HG02571 (cell line): ENCODE data around the gene PALLD.
"Not testable (repeated sequence)": the region's sequence is repeated elsewhere in the genome, so short reads cannot be mapped to it uniquely, and the experiment has no call there.

Source experiments
- ATAC-seq: cut with Tn5 transposase; IDR thresholded peaks from one replicate; pipeline ENCODE4 v1.9.1; 2021; ENCODE audit warnings: mild to moderate bottlenecking, moderate library complexity; ENCODE audit not compliant: unreplicated experiment

Gene PALLD

DNA sequence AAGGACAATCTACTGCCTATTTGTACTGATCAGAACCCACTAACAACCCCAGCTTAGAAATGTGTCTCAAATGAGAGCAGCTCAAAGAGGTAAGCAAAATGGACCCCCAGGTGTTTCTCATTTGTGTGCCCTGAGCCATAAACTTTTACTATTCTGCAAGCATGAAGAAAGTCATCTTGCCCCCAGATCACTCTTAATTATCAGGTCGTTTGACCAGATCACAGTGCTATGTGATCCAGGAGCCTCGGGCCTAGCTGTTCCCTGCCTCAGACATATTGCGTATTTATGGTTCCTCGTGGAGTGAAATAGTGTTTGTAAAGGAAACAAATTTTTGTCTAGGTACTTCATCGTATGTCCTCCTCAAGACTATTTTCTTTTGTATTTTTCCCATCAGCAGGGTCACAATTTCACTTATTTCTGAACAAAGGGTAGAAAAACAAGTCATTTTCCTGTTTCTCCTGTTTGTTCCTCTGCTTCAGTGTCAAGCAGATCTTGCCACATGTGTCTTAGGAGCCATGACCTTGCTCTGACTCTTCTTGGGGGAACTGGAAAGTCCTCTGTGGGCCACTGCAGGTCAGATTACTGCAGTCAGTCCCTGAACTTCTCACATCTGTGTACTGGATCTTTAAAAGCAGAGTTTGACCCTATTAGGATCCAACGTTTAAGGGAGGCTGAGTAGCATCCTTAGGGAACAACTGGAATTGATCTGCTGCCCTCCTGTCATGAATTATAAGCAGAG lies 194.9 kb downstream of the PALLD start:
- ATAC-seq = no peak

DNA sequence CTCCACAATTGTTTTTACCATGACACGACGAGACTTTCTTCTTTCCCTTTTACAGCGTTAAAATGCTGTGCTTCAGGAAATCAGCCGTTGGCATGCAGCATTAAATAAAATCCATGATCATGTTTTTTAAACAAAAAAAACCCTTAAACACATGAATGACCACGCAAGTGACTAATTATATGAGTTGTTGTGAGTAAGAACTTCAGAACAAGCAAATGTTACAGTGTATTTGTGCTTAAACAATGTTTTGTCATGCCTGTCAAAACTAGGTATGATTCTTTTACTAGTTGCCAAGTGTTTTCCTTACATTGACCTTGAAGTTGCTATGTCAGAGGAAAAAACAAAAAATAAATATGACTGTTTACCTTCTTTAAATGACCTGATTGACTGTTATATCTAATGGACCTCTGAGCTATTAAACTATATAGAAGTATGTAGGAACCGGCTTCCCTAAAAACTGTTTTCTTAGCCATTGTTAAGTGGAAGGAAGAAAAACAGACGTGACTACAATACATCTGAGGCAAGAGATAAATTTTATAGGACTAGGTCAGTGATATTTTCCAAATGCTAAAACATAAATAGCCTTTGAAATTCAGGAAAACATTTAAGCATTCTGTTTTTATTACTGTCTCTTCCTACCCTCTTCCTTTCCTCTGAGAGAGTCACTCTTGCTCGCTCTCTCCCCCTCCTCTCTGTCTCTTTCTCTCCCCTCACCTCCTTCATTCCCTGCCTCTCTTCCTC lies 197.1 kb downstream of the PALLD start:
- no peak for ATAC-seq

DNA sequence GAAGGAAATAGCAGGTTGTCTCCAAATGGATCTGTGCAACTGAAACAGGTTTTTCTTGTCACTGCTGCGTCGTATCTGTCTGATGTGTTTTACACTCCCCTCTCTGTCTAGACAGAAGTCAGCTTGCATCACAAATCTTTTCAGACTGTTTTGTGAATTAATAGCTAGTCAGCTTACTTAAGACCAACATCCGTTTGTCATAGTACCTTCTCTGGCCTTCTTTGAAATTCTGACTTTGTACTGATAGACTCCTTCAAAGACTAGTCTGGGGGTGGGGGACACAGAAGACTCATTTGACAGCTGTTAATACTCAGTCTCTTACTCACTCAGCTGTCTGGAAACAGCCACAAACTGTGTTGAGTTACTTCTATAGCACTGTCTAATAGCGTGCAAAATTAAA lies 197.8 kb downstream of the PALLD start:
- no peak for ATAC-seq

DNA sequence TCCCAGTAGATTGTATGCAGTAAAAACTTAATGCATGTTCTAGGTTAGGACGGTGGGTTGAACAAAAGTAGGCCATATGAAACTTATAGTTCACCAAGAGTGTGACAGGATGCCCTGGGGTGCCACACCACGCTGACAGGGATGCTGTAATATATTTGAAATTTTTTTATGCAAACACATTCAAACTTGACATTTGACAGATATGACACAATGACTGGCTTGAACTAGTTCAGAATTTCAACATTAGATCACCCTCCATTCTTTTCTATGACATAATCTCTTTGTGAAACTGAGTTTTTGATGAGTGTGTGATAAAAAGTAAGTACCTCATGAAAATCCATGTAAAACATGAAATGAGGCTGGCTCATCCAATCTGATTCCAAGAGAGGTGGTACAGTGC lies 198.4 kb downstream of the PALLD start:
- ATAC-seq = no peak

DNA sequence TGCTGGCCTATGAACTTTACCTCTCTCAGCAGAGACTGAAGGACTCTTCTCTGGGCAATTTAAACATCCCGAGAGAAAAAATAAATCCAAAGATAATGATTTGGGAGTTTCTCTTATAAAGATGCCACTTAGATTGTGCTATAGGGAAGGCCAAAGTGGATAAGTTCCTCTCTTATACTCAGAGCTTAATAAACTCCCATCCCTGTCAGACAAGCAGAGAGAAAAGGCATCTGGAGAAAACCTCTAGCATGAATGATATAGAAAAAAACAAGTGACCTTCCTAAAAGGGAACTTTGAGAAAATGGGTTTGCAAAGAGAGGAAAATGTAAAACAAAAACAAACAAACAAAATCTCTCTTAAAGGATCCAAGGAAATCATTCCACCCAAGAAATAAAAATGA lies 199.4 kb downstream of the PALLD start:
- no peak for ATAC-seq

DNA sequence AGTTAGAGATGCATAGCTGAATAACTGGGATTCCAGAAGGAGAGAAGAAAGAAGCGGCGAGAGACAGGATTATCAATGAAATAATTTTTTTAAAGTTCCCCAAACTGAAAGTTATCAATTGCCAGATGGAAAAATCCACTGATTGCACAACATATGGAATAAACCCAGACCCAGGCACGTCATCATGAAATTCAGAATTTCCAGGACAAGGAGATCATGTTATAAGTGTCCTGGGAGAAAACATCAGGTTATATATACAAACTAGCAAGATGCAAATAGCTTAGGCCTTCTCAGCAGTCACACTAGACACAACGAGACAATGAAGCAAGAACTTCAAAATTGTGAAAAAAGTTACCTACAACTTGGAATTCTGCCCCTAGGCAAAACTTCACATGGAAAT lies 200.0 kb downstream of the PALLD start:
- ATAC-seq = no peak

DNA sequence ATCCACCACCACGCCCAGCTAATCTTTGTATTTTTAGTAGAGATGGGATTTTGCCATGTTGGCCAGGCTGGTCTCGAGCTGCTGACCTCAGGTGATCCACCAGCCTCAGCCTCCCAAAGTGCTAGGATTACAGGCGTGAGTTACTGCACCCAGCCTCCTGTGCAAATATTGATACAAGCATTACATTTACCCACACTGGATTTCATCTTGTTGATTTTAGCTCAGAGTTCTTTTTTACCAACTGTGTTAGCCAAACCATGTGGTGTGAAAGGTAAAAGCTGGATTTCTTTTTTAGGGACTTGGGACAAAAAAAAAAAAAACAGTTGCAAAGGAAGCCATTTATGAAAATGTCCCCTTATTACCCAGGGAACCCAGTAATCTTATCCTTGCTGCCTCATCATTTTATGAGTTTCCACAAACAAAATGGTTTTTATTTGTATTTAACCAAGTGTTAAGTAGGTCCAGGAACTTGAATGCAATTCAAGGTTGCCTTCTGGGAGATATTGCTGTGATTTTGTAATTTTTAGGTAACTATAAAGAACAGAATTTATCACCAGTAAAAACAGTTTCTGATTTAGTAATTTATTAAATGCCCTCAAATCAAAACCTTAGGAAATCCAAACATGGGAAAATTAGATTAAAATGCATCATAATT lies 202.5 kb downstream of the PALLD start:
- no peak for ATAC-seq

DNA sequence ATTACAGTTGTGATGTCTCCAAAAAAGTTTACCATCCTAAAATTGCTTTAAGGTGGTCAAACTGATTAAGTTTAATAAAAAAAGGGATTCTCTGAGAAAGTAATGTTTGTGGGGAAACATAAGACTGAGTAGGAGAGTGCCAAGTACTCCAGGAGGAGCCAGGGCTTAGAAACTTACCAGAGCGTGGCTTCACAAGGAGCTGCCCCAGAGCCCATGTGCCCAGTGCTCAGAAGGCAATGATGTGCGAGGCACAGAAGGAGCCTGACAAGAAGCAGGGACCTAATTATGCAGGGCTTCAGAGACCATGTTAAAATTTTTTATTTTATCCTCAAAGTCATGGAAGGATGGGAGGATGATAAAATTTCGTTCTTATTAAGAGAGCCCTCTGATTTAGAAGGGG lies 204.2 kb downstream of the PALLD start:
- ATAC-seq = no peak

DNA sequence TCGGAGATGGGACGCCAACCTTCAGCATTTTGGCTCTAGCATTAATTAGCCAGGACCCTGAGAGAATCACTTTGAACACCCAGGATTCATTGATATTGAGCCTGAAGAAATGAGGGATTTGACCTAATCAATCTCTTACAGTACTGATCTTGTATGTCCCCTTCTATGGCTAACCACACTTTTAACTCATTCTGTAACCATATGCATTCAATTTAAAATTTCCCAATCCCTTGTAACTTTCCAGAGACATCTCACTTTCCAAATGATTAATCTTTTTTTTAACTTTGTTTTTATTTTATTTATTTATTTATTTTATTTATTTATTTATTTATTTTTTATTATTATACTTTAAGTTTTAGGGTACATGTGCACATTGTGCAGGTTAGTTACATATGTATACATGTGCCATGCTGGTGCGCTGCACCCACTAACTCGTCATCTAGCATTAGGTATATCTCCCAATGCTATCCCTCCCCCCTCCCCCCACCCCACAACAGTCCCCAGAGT lies 205.8 kb downstream of the PALLD start:
- ATAC-seq = not testable (repeated sequence)

DNA sequence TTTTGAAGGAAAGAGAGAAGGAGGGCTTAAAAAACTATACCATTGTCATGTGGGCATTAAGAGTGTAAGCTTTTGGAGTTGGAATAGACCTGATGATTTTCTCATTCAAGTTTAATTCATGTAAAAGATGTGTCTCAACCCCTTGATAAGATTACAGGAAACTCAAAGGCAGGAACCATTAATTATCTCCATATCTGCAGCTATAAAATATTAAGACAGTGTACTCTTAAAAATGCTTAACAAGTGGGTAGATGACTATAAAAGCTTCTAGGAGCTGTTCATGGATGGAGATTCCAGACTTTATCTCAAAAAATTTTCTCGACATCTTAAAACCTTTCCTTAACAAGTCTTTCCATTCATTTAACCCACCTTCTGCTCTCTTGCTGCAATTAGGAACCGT lies 208.3 kb downstream of the PALLD start:
- ATAC-seq = no peak

DNA sequence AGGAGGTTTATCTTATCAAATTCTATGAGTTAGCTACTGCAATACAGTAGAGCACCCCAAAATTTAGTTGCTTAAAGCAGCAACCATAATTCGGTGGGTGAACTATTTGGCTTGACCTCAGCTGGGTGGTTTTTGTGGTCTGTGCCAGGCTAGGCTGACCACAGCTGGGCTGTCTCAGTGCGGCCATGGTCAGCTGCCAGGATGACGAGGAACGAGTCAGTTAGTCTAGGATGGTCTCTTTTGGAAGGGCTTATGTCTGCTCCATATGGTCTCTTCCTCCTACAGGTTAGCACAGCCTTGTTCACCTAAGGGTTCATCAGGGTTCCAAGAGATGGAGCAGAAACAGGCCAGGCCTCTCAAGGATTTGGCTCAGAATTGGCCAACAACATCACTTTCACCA lies 210.4 kb downstream of the PALLD start:
- no peak for ATAC-seq

DNA sequence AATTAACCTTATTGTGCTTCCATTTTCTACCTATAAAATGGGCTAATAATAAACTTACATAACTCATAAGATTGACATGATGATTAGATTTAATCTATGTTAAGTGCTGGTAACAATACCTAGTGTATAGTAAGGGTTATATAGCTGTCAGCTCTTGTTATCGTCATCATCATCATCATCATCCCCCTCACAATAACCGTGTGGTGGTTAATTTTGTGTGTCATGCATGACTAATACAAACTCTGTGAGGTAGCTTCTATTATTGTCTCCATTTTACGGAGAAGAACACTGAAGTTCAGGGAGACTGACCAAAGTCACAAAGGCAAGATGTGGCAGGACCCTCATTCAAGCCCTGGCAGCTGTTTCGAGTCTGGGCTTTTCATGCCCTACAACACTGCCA lies 211.3 kb downstream of the PALLD start:
- no peak for ATAC-seq

DNA sequence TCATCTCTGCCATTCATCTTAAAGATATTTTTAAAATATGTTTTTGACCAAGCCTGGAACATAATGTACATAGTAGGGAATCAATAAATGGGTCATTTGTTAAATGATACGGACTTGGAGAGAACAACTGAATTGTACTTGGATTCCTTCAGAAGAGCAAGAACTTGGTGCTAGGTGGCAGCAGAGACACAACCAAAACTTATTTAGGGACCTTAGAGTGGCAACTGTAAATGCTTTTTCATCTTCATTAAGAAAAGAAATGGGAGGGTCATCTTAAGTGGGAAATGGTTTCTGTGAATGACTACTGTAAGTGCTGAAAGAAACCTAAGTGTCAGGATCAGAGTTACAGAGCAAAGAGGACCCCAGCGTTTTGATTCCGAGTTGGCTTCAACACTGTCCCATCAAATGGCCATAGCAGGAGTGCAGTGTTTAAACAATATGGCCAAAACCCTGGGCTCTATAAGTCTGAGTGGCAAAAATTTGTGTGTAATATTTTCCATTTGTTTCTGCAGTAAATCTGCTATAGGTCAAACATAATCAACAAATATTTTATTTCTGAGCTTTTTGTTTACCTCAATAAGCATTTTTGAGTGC lies 213.6 kb downstream of the PALLD start:
- ATAC-seq = no peak

DNA sequence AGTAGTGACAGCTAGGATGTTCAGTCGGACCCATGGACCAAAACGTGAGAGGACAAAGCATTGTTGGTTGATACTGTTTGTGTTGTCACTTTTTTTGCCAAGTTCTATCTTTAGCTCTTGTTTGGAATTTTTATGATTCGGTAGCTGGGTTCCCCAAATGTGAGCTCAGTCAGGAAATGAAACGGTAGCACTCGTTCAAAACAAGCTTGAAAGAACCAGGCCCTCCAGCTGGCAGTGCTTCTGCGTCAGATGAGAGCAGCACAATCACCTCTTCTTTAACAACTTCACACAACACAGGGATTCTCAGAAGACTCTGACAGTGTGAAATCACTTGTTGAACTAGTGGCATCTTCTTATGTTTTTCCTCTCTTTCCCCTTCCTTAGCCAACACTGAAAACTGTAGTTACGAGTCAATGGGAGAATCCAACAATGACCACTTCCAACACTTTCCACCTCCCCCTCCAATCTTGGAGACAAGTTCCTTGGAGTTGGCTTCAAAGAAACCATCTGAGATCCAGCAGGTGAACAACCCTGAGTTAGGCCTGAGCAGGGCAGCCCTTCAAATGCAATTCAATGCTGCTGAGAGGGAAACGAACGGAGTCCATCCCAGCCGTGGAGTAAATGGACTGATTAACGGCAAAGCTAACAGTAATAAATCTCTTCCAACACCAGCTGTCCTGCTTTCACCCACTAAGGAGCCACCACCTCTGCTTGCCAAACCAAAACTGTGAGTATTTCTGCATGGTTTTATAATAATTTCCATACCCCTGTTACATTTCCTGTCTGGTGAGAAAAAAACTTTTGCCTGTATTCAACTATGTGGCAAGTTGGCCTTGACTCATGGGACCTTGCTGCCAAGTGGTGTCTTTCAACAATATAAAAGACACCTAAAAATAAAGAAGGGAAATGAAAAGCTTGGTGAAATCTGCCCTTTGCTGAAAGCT lies 214.6 kb downstream of the PALLD start:
- no peak for ATAC-seq

DNA sequence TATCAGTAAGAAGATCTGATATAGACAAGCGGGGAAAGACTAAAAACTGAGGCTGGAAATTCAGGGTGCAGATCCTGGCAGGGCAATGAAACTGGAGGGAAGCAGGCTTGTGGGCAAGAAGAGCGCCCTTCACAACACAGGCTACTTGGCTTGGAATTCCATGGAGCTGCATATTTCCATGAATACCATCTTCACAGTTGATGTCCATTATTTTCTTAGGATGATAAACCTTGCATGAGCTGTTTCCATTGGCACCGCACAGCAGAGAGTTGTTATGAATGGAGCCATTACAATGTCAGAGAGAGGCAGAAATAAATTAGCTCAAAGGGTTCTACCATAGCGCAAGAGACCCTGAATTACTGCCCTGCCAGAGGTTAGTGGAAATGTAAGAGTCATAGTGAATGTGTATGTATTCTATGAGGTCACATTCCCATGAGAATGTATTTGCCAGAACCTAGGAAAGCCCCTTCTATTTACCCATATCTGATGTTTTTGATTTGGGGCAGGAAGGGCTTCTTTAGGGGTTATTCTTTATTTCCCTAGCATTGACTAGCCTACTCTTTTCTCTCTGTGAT lies 215.6 kb downstream of the PALLD start:
- no peak for ATAC-seq

DNA sequence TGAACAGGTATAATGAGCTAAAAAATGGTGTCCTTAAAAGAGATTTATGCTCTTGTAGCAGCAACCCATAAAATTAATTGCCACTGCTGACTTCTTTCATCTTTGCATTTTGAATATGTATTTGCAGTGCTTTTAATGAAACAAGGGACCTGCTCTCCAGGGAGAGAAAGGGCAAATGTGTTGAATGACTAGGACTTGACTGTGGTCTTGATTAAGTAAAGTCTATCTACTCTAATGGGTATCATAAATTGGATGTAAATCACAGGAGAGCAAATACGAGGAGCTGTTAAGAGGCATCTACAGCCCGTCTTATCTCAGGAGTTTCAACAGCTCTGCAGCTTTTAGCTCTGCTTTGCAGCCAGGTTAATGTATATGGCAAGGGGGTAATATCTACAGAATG lies 216.4 kb downstream of the PALLD start:
- no peak for ATAC-seq

DNA sequence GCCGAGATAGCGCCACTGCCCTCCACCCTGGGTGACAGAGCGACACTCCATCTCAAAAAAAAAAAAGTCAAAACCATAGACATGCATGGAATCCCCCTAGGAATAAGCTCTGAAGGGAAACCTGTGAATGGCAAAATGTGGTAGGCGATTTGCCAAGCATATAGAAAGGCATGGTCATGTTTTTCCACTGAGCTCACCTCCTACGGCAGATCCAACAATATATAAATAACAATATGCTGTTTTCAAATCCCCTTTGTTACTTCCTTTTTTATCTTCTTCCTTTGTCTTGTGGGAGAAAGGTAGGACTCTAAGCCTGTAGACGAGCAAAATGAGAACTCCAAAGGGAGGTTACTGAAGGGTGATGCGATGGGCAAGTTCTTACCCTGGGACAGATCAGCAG lies 219.0 kb downstream of the PALLD start:
- no peak for ATAC-seq

DNA sequence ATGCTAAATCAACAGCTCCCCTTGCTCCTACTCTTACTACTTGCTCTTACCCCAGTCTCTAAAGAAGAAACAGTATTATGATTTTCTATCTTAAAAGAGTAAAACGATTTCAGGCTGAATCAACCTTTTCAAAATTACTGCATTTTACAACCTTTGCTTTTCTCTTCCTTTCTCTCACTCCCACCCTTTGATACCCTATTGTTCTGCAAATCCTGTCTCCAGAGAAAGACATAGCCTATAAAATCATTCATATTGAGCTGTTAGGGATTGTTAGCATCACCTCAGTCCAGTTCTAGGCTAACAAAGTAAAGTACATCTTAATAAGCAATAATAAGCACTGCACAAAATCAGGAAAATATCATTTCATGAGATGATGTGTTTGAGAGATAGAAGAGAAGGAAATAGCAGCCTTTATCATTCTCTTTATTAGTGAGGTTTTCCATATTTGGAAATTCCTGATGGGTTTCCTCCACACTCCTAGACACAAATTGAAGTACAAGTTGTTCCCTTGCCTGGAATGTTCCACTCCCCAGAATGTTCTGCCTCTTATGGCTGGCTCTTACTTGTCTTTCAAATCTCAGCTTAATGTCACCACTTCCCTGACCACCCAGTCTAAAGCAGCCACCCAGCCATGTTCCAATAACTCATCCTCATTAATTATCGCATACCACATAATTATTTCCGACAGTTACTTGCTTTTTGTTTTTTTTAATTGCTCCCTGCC lies 219.7 kb downstream of the PALLD start:
- no peak for ATAC-seq

DNA sequence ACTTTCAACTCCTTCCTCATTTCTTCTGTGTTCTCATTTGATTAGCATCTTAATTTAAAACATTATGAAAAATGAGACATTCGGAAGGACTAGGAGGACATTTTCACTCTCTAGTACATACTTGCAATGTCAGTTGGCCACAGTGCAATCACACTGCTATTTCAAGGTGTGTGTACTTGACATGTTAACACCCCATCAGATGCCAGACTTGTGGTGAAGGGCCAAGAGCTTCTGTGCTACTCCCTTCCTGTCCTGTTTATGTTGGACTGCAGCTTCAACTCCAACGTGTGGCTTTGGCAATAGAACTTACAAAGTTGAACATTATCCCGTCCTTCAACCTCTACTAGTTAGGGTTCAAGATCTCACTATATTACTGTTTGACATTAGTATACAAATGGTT lies 221.0 kb downstream of the PALLD start:
- no peak for ATAC-seq
